SK-N-MC (cell line): ENCODE data around the gene CTR9.

ENCODE experiments used
- EZH2 ChIP-seq: fragments of 200-600 bp; sonication (generic); IDR thresholded peaks from one replicate; pipeline ENCODE4 v1.6.1; 2017; ENCODE audit warnings: antibody characterized with exemption
- FOXP2 ChIP-seq: optimal IDR thresholded peaks from 2 replicates; pipeline ENCODE3; 2011; ENCODE audit warnings: mild to moderate bottlenecking, moderate library complexity; ENCODE audit not compliant: insufficient read depth; ENCODE audit errors: extremely low read length, control extremely low read depth
- POLR2AphosphoS5 ChIP-seq: IDR thresholded peaks from 2 replicates; pipeline ENCODE4 v1.6.1; 2012; ENCODE audit warnings: mild to moderate bottlenecking, low read depth, low read length, borderline replicate concordance

DNA sequence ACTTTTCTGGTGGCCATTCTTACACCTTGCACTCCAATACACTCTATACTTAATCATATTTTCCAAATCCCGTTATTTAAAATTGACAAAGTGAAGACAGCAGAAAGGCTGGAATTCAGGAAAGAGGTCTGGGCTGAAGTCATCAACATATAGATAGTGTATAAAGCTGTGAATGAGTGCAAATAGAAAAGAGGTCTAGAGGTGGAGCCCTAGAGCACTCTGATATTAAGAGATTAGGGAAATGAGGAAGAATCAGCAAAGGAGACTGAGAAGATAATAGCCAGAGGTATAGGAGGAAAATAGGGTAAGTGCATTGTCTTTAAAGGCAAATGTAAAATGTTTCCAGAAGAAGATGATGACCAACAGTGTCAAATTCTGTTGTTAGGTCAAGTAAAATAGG is 7.9 kb downstream of the CTR9 start:
- TF ChIP-seq POLR2AphosphoS5 (no peak), EZH2 (no peak), FOXP2 (no peak)
